HepG2 (cell line): Measurements from ENCODE around the gene NR1H3. TPM values are rescaled to one million over a fixed set of nuclear protein-coding genes. Genes with fewer than 3 reads are reported as not detected.

ENCODE experiments used
- CCDC6 ChIP-seq: sonication (generic); formaldehyde crosslinking; IDR thresholded peaks from 2 replicates; pipeline ENCODE4 v1.8.1; 2022; ENCODE audit warnings: mild to moderate bottlenecking, missing genetic modification reagents, moderate library complexity
- KDM6A ChIP-seq: IDR thresholded peaks from 2 replicates; pipeline ENCODE4 v1.6.1; 2016; ENCODE audit warnings: low read depth
- MXD4 ChIP-seq: IDR thresholded peaks from 2 replicates; pipeline ENCODE4 v1.6.1; 2016; ENCODE audit warnings: mild to moderate bottlenecking, missing biosample characterization, missing genetic modification reagents
- NR2F2 ChIP-seq: IDR thresholded peaks from 2 replicates; pipeline ENCODE4 v1.6.1; 2012; ENCODE audit warnings: low read depth, inconsistent platforms, borderline replicate concordance
- RELA ChIP-seq: sonication (generic); formaldehyde crosslinking; IDR thresholded peaks from 2 replicates; pipeline ENCODE4 v1.4.0; 2020; ENCODE audit warnings: missing genetic modification reagents
- RXRB ChIP-seq: IDR thresholded peaks from 2 replicates; pipeline ENCODE4 v1.6.1; 2016; ENCODE audit warnings: borderline replicate concordance, missing genetic modification reagents, missing compliant biosample characterization
- SOX13 ChIP-seq, 3 experiments: fragments of 450-650 bp in 1 of 3; sonication (generic) in 1 of 3; formaldehyde crosslinking in 1 of 3; IDR thresholded peaks in 2 of 3; conservative IDR thresholded peaks in 1 of 3; 2 replicates each; pipeline versions ENCODE4 v1.5.0 to v1.6.1; 2016 to 2020; ENCODE audit warnings: antibody characterized with exemption in 1 of 3, mild to moderate bottlenecking in 1 of 3, missing compliant biosample characterization in 1 of 3, missing genetic modification reagents in 1 of 3, moderate library complexity in 1 of 3
- TCF7 ChIP-seq: sonication (generic); IDR thresholded peaks from 2 replicates; pipeline ENCODE4 v1.6.1; 2016; ENCODE audit warnings: antibody characterized with exemption, low read depth
- ZFP36L1 ChIP-seq: sonication (generic); formaldehyde crosslinking; IDR thresholded peaks from 2 replicates; pipeline ENCODE4 v1.8.0; 2022; ENCODE audit warnings: mild to moderate bottlenecking, missing genetic modification reagents, moderate library complexity
- ZNF24 ChIP-seq: fragments of 450-650 bp; IDR thresholded peaks from 2 replicates; pipeline ENCODE4 v1.6.1; 2017; ENCODE audit warnings: antibody characterized with exemption, mild to moderate bottlenecking
- ZNF713 ChIP-seq: sonication (generic); formaldehyde crosslinking; IDR thresholded peaks from 2 replicates; pipeline ENCODE4 v1.4.0; 2020; ENCODE audit warnings: mild to moderate bottlenecking, missing genetic modification reagents
- polyA plus RNA-seq, 8 experiments: library from polyadenylated mRNA; depleted of rRNA in 3 of 8; stranded (reverse) in 7 of 8; unstranded in 1 of 8; fragments of >200 nt; fragmentation: Illumina TruSeq in 4 of 8; extraction: Trizol in 4 of 8; gene quantifications; 2 replicates each; pipeline versions ENCODE4 v1.2.1 to v1.2.3, GENCODE V29; 2011 to 2016; ENCODE audit warnings: low read depth in 4 of 8, missing spikeins in 1 of 8, mixed read lengths in 1 of 8; ENCODE audit not compliant: insufficient read depth in 1 of 8
- total RNA-seq, 5 experiments: library from RNA; depleted of rRNA; stranded (reverse); fragments of >200 nt; fragmentation: Illumina TruSeq; extraction: Trizol; gene quantifications; 2 replicates each; pipeline ENCODE4 v1.2.3, GENCODE V29; 2016; ENCODE audit warnings: low read depth in 1 of 5
- TF ChIP-seq, protein P1 (sequence below): sonication (generic); formaldehyde crosslinking; IDR thresholded peaks from 2 replicates; pipeline ENCODE4 v1.5.1; 2020; ENCODE audit warnings: mild to moderate bottlenecking, missing genetic modification reagents, moderate library complexity
- TF ChIP-seq, protein P2 (sequence below): sonication (generic); formaldehyde crosslinking; IDR thresholded peaks from 2 replicates; pipeline ENCODE4 v1.4.0; 2020; ENCODE audit warnings: low read depth, mild to moderate bottlenecking, missing genetic modification reagents
- TF ChIP-seq, protein P3 (sequence below): sonication (generic); formaldehyde crosslinking; IDR thresholded peaks from 2 replicates; pipeline ENCODE4; 2020; ENCODE audit warnings: missing genetic modification reagents, mild to moderate bottlenecking, borderline replicate concordance
- TF ChIP-seq, protein P4 (sequence below): sonication (generic); formaldehyde crosslinking; IDR thresholded peaks from 2 replicates; pipeline ENCODE4 v1.5.0; 2020; ENCODE audit warnings: mild to moderate bottlenecking, missing genetic modification reagents
- TF ChIP-seq, protein P5 (sequence below): sonication (generic); formaldehyde crosslinking; IDR thresholded peaks from 2 replicates; pipeline ENCODE4 v1.8.1; 2023; ENCODE audit warnings: mild to moderate bottlenecking, missing genetic modification reagents, borderline replicate concordance
- TF ChIP-seq, protein P6 (sequence below): sonication (generic); formaldehyde crosslinking; IDR thresholded peaks from 2 replicates; pipeline ENCODE4 v1.5.1; 2020; ENCODE audit warnings: missing genetic modification reagents, mild to moderate bottlenecking, borderline replicate concordance

NR1H3 gene
- total and polyA plus RNA-seq, 2 of the 13 experiments (the other 11 are each of a cell fraction or from before 2014, with no cell fraction given) = 41.8 to 102 TPM

DNA sequence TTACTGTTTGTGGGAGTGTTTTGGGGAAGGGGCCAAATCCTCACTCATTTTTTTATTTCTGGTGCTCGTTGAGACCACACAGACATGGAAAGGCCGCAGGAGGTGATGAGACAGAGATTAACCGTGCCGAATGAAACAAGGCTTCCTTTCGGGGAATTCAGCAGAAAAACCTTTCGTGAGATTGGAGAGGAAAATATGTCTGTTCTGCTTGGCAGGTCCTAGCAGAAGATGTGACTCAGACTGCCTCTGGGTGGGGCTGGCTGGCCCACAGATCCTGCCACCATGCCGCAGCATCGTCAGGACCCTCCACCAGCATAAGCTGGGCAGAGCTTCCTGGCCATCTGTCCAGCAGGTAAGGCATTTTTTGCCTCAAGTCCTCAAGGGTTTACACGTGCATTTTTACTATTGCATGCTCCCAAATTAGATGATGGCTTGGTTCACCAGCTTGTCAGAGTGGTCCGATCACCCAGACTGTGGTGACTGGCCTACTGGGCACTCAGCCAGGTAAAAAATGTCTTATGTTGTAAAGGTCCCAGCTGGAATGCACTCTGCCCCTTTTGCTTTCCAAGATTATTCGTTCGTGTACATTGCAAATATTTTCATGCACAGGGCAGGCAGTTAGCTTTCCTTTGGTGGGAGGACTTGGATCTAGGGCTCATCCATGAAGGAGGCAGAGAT, 41.5 kb upstream of the NR1H3 start (continued):
- TF ChIP-seq, protein P1, sequence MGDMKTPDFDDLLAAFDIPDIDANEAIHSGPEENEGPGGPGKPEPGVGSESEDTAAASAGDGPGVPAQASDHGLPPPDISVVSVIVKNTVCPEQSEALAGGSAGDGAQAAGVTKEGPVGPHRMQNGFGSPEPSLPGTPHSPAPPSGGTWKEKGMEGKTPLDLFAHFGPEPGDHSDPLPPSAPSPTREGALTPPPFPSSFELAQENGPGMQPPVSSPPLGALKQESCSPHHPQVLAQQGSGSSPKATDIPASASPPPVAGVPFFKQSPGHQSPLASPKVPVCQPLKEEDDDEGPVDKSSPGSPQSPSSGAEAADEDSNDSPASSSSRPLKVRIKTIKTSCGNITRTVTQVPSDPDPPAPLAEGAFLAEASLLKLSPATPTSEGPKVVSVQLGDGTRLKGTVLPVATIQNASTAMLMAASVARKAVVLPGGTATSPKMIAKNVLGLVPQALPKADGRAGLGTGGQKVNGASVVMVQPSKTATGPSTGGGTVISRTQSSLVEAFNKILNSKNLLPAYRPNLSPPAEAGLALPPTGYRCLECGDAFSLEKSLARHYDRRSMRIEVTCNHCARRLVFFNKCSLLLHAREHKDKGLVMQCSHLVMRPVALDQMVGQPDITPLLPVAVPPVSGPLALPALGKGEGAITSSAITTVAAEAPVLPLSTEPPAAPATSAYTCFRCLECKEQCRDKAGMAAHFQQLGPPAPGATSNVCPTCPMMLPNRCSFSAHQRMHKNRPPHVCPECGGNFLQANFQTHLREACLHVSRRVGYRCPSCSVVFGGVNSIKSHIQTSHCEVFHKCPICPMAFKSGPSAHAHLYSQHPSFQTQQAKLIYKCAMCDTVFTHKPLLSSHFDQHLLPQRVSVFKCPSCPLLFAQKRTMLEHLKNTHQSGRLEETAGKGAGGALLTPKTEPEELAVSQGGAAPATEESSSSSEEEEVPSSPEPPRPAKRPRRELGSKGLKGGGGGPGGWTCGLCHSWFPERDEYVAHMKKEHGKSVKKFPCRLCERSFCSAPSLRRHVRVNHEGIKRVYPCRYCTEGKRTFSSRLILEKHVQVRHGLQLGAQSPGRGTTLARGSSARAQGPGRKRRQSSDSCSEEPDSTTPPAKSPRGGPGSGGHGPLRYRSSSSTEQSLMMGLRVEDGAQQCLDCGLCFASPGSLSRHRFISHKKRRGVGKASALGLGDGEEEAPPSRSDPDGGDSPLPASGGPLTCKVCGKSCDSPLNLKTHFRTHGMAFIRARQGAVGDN = peak; percentile 69
- TF ChIP-seq, protein P2, sequence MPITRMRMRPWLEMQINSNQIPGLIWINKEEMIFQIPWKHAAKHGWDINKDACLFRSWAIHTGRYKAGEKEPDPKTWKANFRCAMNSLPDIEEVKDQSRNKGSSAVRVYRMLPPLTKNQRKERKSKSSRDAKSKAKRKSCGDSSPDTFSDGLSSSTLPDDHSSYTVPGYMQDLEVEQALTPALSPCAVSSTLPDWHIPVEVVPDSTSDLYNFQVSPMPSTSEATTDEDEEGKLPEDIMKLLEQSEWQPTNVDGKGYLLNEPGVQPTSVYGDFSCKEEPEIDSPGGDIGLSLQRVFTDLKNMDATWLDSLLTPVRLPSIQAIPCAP (CRISPR knock-in tag) = no peak
- TF ChIP-seq RXRB (peak; percentile 88), ZNF24 (no peak), TCF7 (no peak), KDM6A (CRISPR knock-in tag) (0 out of 2 replicates have a peak, but pooled peaks have one; percentile 11), NR2F2 (no peak), RELA (CRISPR knock-in tag) (no peak), MXD4 (CRISPR knock-in tag) (0 out of 2 replicates have a peak, but pooled peaks have one; percentile 55), CCDC6 (0 out of 2 replicates have a peak, but pooled peaks have one; percentile 20), SOX13 (IDR thresholded peaks at IDR 0.05) (no peak), SOX13 (CRISPR knock-in tag; conservative IDR thresholded peaks at IDR 0.05 in 1 of 2, IDR thresholded peaks at IDR 0.05 in 1 of 2) (peak in 1 of 2 experiments; percentile 34; a peak in 1 of 4 replicates), ZNF713 (CRISPR knock-in tag) (no peak), ZFP36L1 (CRISPR knock-in tag) (no peak)
- TF ChIP-seq, protein P3, sequence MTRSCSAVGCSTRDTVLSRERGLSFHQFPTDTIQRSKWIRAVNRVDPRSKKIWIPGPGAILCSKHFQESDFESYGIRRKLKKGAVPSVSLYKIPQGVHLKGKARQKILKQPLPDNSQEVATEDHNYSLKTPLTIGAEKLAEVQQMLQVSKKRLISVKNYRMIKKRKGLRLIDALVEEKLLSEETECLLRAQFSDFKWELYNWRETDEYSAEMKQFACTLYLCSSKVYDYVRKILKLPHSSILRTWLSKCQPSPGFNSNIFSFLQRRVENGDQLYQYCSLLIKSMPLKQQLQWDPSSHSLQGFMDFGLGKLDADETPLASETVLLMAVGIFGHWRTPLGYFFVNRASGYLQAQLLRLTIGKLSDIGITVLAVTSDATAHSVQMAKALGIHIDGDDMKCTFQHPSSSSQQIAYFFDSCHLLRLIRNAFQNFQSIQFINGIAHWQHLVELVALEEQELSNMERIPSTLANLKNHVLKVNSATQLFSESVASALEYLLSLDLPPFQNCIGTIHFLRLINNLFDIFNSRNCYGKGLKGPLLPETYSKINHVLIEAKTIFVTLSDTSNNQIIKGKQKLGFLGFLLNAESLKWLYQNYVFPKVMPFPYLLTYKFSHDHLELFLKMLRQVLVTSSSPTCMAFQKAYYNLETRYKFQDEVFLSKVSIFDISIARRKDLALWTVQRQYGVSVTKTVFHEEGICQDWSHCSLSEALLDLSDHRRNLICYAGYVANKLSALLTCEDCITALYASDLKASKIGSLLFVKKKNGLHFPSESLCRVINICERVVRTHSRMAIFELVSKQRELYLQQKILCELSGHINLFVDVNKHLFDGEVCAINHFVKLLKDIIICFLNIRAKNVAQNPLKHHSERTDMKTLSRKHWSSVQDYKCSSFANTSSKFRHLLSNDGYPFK (CRISPR knock-in tag) = no peak
- TF ChIP-seq, protein P4, sequence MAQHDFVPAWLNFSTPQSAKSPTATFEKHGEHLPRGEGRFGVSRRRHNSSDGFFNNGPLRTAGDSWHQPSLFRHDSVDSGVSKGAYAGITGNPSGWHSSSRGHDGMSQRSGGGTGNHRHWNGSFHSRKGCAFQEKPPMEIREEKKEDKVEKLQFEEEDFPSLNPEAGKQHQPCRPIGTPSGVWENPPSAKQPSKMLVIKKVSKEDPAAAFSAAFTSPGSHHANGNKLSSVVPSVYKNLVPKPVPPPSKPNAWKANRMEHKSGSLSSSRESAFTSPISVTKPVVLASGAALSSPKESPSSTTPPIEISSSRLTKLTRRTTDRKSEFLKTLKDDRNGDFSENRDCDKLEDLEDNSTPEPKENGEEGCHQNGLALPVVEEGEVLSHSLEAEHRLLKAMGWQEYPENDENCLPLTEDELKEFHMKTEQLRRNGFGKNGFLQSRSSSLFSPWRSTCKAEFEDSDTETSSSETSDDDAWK (CRISPR knock-in tag) = no peak
- TF ChIP-seq, protein P5, sequence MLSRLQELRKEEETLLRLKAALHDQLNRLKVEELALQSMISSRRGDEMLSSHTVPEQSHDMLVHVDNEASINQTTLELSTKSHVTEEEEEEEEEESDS = no peak
- TF ChIP-seq, protein P6, sequence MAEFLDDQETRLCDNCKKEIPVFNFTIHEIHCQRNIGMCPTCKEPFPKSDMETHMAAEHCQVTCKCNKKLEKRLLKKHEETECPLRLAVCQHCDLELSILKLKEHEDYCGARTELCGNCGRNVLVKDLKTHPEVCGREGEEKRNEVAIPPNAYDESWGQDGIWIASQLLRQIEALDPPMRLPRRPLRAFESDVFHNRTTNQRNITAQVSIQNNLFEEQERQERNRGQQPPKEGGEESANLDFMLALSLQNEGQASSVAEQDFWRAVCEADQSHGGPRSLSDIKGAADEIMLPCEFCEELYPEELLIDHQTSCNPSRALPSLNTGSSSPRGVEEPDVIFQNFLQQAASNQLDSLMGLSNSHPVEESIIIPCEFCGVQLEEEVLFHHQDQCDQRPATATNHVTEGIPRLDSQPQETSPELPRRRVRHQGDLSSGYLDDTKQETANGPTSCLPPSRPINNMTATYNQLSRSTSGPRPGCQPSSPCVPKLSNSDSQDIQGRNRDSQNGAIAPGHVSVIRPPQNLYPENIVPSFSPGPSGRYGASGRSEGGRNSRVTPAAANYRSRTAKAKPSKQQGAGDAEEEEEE (CRISPR knock-in tag) = no peak
